Measurements from ENCODE around the gene NCBP2.

Gene NCBP2

DNA sequence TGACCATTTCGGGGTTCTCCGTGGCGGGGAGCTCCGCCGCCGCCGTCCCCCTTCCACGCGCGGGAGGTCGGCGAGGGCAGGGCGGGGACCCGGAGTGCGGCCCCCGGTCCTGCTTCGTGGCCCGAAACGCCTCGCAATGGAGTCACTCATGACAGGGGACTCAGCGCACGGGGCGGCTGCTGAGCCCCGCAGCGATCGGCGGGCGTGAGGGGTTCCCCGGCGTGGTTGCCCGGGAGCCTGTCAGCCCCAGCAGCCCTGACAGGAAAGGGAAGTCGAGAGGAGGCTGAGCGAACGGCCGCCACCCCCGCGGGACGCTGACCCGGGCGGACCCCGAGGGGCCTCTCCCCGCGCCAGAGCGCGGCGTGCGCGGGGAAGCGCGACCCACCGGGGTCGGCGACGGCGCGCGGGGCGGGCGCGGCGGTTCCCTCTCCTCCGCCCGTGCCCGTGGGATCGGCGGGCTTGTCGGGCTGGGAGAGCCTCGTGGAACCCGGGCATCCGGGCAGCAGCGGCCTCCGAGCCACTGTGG, 26.9 kb upstream of the NCBP2 start:
- Histone ChIP-seq H3K36me3 (ENCODE audit: low read depth) (no peaks in the 10 kb centered on the region; the same call in 1 of the 2 replicates), H3K27me3 (ENCODE audit: insufficient read depth, poor library complexity, severe bottlenecking) (no peaks in the 10 kb centered on the region), H3K4me1 (ENCODE audit: insufficient read depth, poor library complexity, severe bottlenecking) (no peaks in the 10 kb centered on the region), H3K9me3 (ENCODE audit: severe bottlenecking) (no peaks in the 10 kb centered on the region), H3K4me3 (ENCODE audit: severe bottlenecking) (peak overlapping the region; percentile 92), H3K27ac (ENCODE audit: poor library complexity, severe bottlenecking) (peak overlapping the region; percentile 38)
- ATAC-seq (ENCODE audit: low read depth) (peak; percentile 37), DNase-seq (ENCODE audit: low spot score) (no peak)
- TF ChIP-seq, protein P1, sequence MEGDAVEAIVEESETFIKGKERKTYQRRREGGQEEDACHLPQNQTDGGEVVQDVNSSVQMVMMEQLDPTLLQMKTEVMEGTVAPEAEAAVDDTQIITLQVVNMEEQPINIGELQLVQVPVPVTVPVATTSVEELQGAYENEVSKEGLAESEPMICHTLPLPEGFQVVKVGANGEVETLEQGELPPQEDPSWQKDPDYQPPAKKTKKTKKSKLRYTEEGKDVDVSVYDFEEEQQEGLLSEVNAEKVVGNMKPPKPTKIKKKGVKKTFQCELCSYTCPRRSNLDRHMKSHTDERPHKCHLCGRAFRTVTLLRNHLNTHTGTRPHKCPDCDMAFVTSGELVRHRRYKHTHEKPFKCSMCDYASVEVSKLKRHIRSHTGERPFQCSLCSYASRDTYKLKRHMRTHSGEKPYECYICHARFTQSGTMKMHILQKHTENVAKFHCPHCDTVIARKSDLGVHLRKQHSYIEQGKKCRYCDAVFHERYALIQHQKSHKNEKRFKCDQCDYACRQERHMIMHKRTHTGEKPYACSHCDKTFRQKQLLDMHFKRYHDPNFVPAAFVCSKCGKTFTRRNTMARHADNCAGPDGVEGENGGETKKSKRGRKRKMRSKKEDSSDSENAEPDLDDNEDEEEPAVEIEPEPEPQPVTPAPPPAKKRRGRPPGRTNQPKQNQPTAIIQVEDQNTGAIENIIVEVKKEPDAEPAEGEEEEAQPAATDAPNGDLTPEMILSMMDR (IDR thresholded peaks at IDR 0.05; ENCODE audit: poor library complexity, severe bottlenecking), result no peak

DNA sequence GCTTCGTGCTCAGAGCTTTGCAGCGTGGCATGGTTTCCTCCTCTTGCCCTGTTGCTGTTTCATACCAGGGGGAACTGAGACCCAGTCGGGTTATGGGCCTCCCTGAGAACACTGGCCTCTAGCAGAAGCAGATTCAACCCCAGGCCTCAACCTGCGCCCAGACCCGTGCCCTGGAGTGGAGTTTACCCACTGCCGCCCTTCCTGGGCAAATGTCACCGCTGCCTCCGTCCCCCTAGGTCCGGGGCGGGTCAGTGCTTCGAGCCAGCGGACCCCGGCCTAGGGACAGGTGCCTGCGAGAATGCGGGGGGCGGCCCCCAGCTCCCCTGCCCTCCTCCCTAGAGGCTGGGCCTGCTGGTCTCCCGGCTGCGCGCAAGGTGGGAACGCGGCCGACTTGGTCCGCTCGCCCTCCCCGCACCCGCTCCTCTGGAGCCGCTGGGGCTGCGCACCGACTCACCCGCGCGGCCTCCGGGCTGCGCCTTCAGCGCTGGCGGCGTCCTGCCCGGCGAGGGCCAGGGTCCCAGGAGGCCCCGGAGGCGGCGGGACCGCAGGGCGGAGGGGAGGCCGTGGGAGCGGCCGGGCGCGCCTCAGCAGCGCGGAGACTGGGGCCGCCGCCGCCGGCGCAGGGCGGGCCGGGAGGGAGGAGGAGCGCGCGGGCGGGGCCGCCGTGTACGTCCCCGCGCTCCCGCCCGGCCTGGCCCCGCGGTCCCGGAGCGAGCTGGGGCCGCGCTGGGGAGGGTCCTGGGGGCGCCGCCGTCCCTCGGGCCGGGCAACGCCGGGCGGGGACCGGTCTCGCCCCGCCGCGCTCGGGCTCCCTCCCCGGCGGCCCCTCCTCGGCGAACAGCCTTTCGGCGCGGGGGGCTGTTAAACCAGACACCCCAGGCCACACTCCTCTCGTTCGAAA, 26.2 kb upstream of the NCBP2 start, which contains the start of gene PIGZ:
PIGZ (minus strand) TSS at position 601 of the 901 bp plus-strand sequence. CDS start 16,802 bp downstream, outside the sequence.
- no peaks in the 10 kb centered on the region for H3K4me1 ChIP-seq (ENCODE audit: insufficient read depth, poor library complexity, severe bottlenecking)
- no peaks in the 10 kb centered on the region for H3K27me3 ChIP-seq (ENCODE audit: insufficient read depth, poor library complexity, severe bottlenecking)
- DNase-seq (ENCODE audit: low spot score), result no peak
- peak within 1 kb of the TSS; percentile 92 for H3K4me3 ChIP-seq (ENCODE audit: severe bottlenecking)
- peak within 1 kb of the TSS; percentile 38 for H3K27ac ChIP-seq (ENCODE audit: poor library complexity, severe bottlenecking)
- ATAC-seq (ENCODE audit: low read depth), result peak; percentile 73
- H3K9me3 ChIP-seq (ENCODE audit: severe bottlenecking), result no peaks in the 10 kb centered on the region
- no peaks in the 10 kb centered on the region; the same call in 1 of the 2 replicates for H3K36me3 ChIP-seq (ENCODE audit: low read depth)
- TF ChIP-seq, protein P1 (IDR thresholded peaks at IDR 0.05; ENCODE audit: poor library complexity, severe bottlenecking), result no peak

DNA sequence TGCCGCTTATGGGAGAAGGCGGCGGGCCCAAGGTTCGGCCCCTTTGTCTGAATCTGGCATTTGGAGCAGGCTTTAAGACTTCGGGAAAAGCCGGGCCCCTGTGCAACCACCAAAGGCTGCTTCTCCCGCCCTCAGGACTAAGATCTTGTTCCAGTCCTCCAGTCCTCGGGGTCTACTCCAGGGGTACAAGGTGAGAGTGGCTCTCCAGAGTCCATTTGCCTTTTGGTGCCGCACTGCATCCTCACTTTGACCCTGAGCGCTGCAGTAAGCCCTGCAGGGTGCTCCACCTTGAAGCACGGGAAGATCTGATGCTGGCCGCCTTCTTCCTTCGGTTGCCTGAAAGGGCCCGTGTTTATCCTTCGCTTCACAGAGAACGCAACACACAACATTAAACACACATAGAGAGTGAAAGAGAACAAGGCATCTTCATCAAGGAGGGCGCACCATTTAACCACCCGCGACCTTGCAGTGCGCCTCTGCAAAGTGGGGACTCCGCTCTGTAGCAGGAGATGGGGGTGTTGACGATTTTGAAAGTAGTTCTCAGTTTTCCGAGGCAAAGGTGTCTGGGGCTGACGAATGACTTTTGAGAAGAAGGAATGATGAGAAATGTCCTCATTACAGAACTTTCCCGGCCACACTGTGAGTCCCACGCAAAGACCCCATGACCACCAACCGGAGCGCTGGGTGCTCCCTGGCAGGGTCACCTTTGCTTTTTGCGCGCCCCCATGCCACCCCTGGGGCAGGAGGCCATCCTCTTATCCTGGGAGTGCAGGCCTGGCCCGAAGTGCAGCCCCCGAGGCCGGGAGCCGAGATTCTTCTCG, 25.3 kb upstream of the NCBP2 start:
- peak overlapping the region; percentile 92 for H3K4me3 ChIP-seq (ENCODE audit: severe bottlenecking)
- no peak overlapping the region for H3K27ac ChIP-seq (ENCODE audit: poor library complexity, severe bottlenecking)
- no peaks in the 10 kb centered on the region; the same call in 1 of the 2 replicates for H3K36me3 ChIP-seq (ENCODE audit: low read depth)
- DNase-seq (ENCODE audit: low spot score) (no peak), ATAC-seq (ENCODE audit: low read depth) (no peak)
- TF ChIP-seq, protein P1 (IDR thresholded peaks at IDR 0.05; ENCODE audit: poor library complexity, severe bottlenecking), result no peak
- no peaks in the 10 kb centered on the region for H3K27me3 ChIP-seq (ENCODE audit: insufficient read depth, poor library complexity, severe bottlenecking)
- no peaks in the 10 kb centered on the region for H3K4me1 ChIP-seq (ENCODE audit: insufficient read depth, poor library complexity, severe bottlenecking)
- H3K9me3 ChIP-seq (ENCODE audit: severe bottlenecking), result no peaks in the 10 kb centered on the region

DNA sequence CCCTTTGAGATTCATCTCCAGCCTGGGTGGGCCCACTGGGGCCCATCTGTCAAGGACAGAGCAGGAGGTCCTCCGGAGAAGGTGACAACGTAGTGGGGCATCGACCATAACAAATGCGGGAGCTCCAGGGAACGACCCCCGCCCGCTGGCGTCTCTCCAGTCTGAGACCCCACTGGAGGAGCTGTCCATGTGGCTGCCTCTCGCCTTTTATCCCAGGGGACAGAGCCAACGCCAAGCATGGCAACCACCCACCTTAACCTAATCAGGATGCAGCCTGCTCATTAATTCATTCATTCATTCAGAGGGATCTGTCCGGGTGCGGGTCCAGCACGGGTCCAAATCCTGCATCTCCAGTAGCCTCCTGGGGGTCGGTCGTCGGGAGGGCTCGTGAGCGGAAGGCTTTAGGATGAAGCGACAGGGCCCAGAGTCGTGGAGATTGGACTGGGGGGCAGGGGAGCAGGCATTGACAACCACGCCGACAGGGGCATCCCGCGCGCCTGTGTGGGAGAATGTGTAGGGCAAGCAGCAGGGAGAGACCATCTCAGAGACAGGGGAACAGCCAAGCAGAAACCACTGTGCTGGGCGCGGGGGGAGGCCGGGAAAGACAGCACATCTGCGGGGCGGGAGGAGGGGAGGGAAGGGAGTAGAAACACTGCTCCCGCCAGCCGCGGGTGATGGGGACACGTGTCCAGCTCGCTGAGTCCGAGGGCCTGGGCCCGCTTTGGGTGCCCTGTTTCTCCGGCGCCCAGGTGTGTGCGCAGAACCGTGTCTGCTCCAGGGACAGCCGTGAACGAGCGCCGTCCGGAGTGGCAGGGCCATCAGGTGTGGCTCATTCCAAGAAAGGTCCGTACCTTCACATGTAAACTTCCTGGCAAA, 24.4 kb upstream of the NCBP2 start:
- H3K9me3 ChIP-seq (ENCODE audit: severe bottlenecking), result no peaks in the 10 kb centered on the region
- H3K27me3 ChIP-seq (ENCODE audit: insufficient read depth, poor library complexity, severe bottlenecking), result no peaks in the 10 kb centered on the region
- H3K27ac ChIP-seq (ENCODE audit: poor library complexity, severe bottlenecking), result no peak overlapping the region
- DNase-seq (ENCODE audit: low spot score) (no peak), ATAC-seq (ENCODE audit: low read depth) (no peak)
- no peak overlapping the region for H3K4me3 ChIP-seq (ENCODE audit: severe bottlenecking)
- no peaks in the 10 kb centered on the region; the same call in 1 of the 2 replicates for H3K36me3 ChIP-seq (ENCODE audit: low read depth)
- TF ChIP-seq, protein P1 (IDR thresholded peaks at IDR 0.05; ENCODE audit: poor library complexity, severe bottlenecking), result no peak
- no peaks in the 10 kb centered on the region for H3K4me1 ChIP-seq (ENCODE audit: insufficient read depth, poor library complexity, severe bottlenecking)

All from RWPE2 (cell line).